Brain microvascular endothelial cell (primary cell): ENCODE measurements around the gene TMEM266.

Source experiments
- DNase-seq: peaks from one replicate; pipeline ENCODE4 v3.0.0-alpha.2; 2020
- H3K27ac ChIP-seq: fragments of 250-450 bp; sonication (Bioruptor Pico); 2 replicates; pipeline ENCODE4 v1.5.1; 2020; ENCODE audit warnings: mild to moderate bottlenecking, moderate library complexity
- H3K27me3 ChIP-seq: fragments of 250-450 bp; sonication (Bioruptor Pico); replicated peaks from 2 replicates; pipeline ENCODE4 v1.5.1; 2020; ENCODE audit warnings: mild to moderate bottlenecking
- H3K36me3 ChIP-seq: fragments of 250-450 bp; sonication (Bioruptor Pico); replicated peaks from 2 replicates; pipeline ENCODE4 v1.5.1; 2020; ENCODE audit warnings: mild to moderate bottlenecking
- H3K4me3 ChIP-seq: 2 replicates; pipeline ENCODE4 v1.5.1; 2011; ENCODE audit warnings: low read depth, mild to moderate bottlenecking, control low read depth, low read length, moderate library complexity
- CTCF ChIP-seq: IDR thresholded peaks from 2 replicates; pipeline ENCODE4 v1.5.1; 2011; ENCODE audit warnings: low read depth, mild to moderate bottlenecking, moderate library complexity, low read length, control low read depth, inconsistent platforms; ENCODE audit errors: missing control alignments
- in situ Hi-C: cut with HindIII; loops from 2 replicates; pipeline ENCODE4 v1.10.0; 2017; ENCODE audit warnings: low sequenced_read_pairs, low pct_ligation_motif_present

The TMEM266 gene

GRCh38 chr15:76200641-76201105 lies 140.9 kb downstream of the TMEM266 start:
- Histone ChIP-seq H3K36me3 (no peaks in the 10 kb centered on the region), H3K27me3 (no peaks in the 10 kb centered on the region), H3K4me3 (no peak overlapping the region), H3K27ac (no peak overlapping the region)
- in situ Hi-C loops = no loop called here
- no peak for TF ChIP-seq CTCF
- DNase-seq = no peak

- no peak for DNase-seq
- no peaks in the 10 kb centered on the region for H3K36me3 ChIP-seq
- in situ Hi-C loops = no loop called here
- TF ChIP-seq CTCF = no peak
- no peak overlapping the region for H3K27ac ChIP-seq
- no peak overlapping the region for H3K4me3 ChIP-seq
- H3K27me3 ChIP-seq = no peaks in the 10 kb centered on the region
These were observed 141.9 kb downstream of the TMEM266 start for GRCh38 chr15:76201536-76202255.

GRCh38 chr15:76203346-76204108 lies 143.7 kb downstream of the TMEM266 start:
- Histone ChIP-seq H3K27ac (no peak overlapping the region), H3K4me3 (no peak overlapping the region), H3K36me3 (no peaks in the 10 kb centered on the region), H3K27me3 (no peaks in the 10 kb centered on the region)
- no peak for DNase-seq
- in situ Hi-C loops = no loop called here
- TF ChIP-seq CTCF = no peak

- no peak overlapping the region for H3K27ac ChIP-seq
- H3K27me3 ChIP-seq = no peaks in the 10 kb centered on the region
- H3K4me3 ChIP-seq = no peak overlapping the region
- H3K36me3 ChIP-seq = no peaks in the 10 kb centered on the region
- in situ Hi-C loops = no loop called here
- DNase-seq = no peak
- TF ChIP-seq CTCF = no peak
These were observed 144.5 kb downstream of the TMEM266 start for GRCh38 chr15:76204109-76204845.

GRCh38 chr15:76204916-76205460 lies 145.2 kb downstream of the TMEM266 start:
- H3K36me3 ChIP-seq = no peaks in the 10 kb centered on the region
- in situ Hi-C loops = no loop called here
- TF ChIP-seq CTCF = no peak
- no peak overlapping the region for H3K27ac ChIP-seq
- H3K4me3 ChIP-seq = no peak overlapping the region
- no peaks in the 10 kb centered on the region for H3K27me3 ChIP-seq
- DNase-seq = no peak
